Activated B cell treated with CpG ODN at 0.5 μM for 24 hours (primary cell): ENCODE data around the gene DGCR2. TPM values are rescaled to one million over a fixed set of nuclear protein-coding genes. Genes with fewer than 3 reads are reported as not detected.

ENCODE experiments used
- ATAC-seq: fragments of 200-7000 bp; cut with Tn5 transposase; one replicate; pipeline ENCODE4 v1.10.0; 2021; ENCODE audit warnings: low read depth, mild to moderate bottlenecking, moderate library complexity
- CTCF ChIA-PET: fragments of 350-600 bp; sonication (Branson Sonifier 250); formaldehyde crosslinking; loops from one replicate; lab custom pipeline; 2021; ENCODE audit warnings: antibody characterized with exemption; lab: Charles Lee
- POLR2A ChIA-PET: fragments of 350-600 bp; sonication (Branson Sonifier 250); formaldehyde crosslinking; loops from one replicate; lab custom pipeline; 2021; ENCODE audit warnings: antibody characterized with exemption; lab: Charles Lee
- DNase-seq: peaks from one replicate; pipeline ENCODE4 v3.0.0; 2022
- H3K27ac Mint-ChIP-seq: one replicate; pipeline ENCODE4 v1.8.0; 2020; ENCODE audit warnings: mixed read lengths
- H3K27me3 Mint-ChIP-seq: one replicate; pipeline ENCODE4 v1.8.0; 2021; ENCODE audit warnings: mixed read lengths
- H3K36me3 Mint-ChIP-seq: one replicate; pipeline ENCODE4 v1.8.0; 2021; ENCODE audit warnings: low read depth, mixed read lengths
- H3K4me1 Mint-ChIP-seq: one replicate; pipeline ENCODE4 v1.8.0; 2021; ENCODE audit warnings: mixed read lengths
- H3K4me3 Mint-ChIP-seq: one replicate; pipeline ENCODE4 v1.8.0; 2020; ENCODE audit warnings: mild to moderate bottlenecking, mixed read lengths
- H3K9me3 Mint-ChIP-seq: one replicate; pipeline ENCODE4 v1.8.0; 2020; ENCODE audit warnings: mixed read lengths
- CTCF ChIP-seq: fragments of 200-600 bp; IDR thresholded peaks from one replicate; pipeline ENCODE4 v1.8.0; 2022; ENCODE audit warnings: antibody characterized with exemption, mild to moderate bottlenecking
- intact Hi-C: fragments of 100-400 bp; cut with micrococcal nuclease; formaldehyde crosslinking; loops from one replicate; pipeline ENCODE4 v1.15.1; 2024
- total RNA-seq: library from RNA; stranded (reverse); gene quantifications from 2 replicates; pipeline ENCODE4 v1.2.3, GENCODE V29; 2022

DGCR2 gene
- total RNA-seq, 1 donor from 2014 or later: 33.2 TPM

GRCh38 chr22:19151329-19152191, 29.3 kb upstream of the DGCR2 start:
- CTCF ChIA-PET: no interaction called here
- H3K36me3 Mint-ChIP-seq: no peaks in the 10 kb centered on the region
- intact Hi-C loops: no loop called here
- peak overlapping the region; percentile 42 for H3K4me3 Mint-ChIP-seq
- POLR2A ChIA-PET: interaction anchor here (0.7 kb wide), 1 partner anchor 622 kb away, joined by 10 read pairs; no protein-coding TSS in a partner anchor
- no peak overlapping the region for H3K27ac Mint-ChIP-seq
- ATAC-seq (no peak), DNase-seq (no peak)
- H3K9me3 Mint-ChIP-seq: no peaks in the 10 kb centered on the region
- no peak for TF ChIP-seq CTCF
- H3K4me1 Mint-ChIP-seq: peaks cover 6% of the 10 kb centered on the region
- peaks cover 38% of the 10 kb centered on the region for H3K27me3 Mint-ChIP-seq

GRCh38 chr22:19150482-19151328, 28.5 kb upstream of the DGCR2 start:
- H3K27me3 Mint-ChIP-seq: peaks cover 36% of the 10 kb centered on the region
- no peak for ATAC-seq
- intact Hi-C loops: no loop called here
- H3K4me1 Mint-ChIP-seq: peaks cover 6% of the 10 kb centered on the region
- ChIA-PET CTCF (no interaction called here), POLR2A (no interaction called here)
- no peak for DNase-seq
- TF ChIP-seq CTCF: no peak
- H3K27ac Mint-ChIP-seq: no peak overlapping the region
- H3K36me3 Mint-ChIP-seq: no peaks in the 10 kb centered on the region
- H3K9me3 Mint-ChIP-seq: no peaks in the 10 kb centered on the region
- peak overlapping the region; percentile 42 for H3K4me3 Mint-ChIP-seq

GRCh38 chr22:19149991-19150390, 27.8 kb upstream of the DGCR2 start, which contains the start of gene GSC2:
Gene GSC2 (minus strand): TSS chr22:19150292. CDS start chr22:19150283, 9 bp downstream.
- Mint-ChIP-seq H3K27ac (no peak within 1 kb of the TSS), H3K4me3 (peak within 1 kb of the TSS; percentile 42), H3K27me3 (peaks cover 36% of the 10 kb centered on the region), H3K36me3 (no peaks in the 10 kb centered on the region), H3K9me3 (no peaks in the 10 kb centered on the region), H3K4me1 (peaks cover 6% of the 10 kb centered on the region)
- ChIA-PET CTCF (interaction anchor here (1.1 kb wide), 1 partner anchor 480 kb away, joined by 4 read pairs; no protein-coding TSS in a partner anchor), POLR2A (no interaction called here)
- intact Hi-C loops: loop anchor here (10.0 kb wide), 1 partner anchor 145 kb away; the partner anchor contains the start of gene CLTCL1
- no peak for TF ChIP-seq CTCF
- ATAC-seq (no peak), DNase-seq (no peak)

- Mint-ChIP-seq H3K27ac (no peak overlapping the region), H3K4me1 (peaks cover 12% of the 10 kb centered on the region), H3K9me3 (no peaks in the 10 kb centered on the region), H3K27me3 (peaks cover 38% of the 10 kb centered on the region), H3K4me3 (peak overlapping the region; percentile 38), H3K36me3 (peaks cover 3% of the 10 kb centered on the region)
- CTCF ChIA-PET: interaction anchor here (0.8 to 1.1 kb wide), 2 partner anchors 25 to 481 kb away, joined by 3 to 4 read pairs; no protein-coding TSS in a partner anchor
- no peak for DNase-seq
- ATAC-seq: no peak
- intact Hi-C loops: loop anchor here (10.0 kb wide), 1 partner anchor 146 kb away; the partner anchor contains the start of gene CLTCL1
- POLR2A ChIA-PET: no interaction called here
- TF ChIP-seq CTCF: no peak
Observed at GRCh38 chr22:19149047-19149883, 27.1 kb upstream of the DGCR2 start.
